MCF 10A (cell line): ENCODE data around the gene IGFBP6. TPM values are rescaled to one million over a fixed set of nuclear protein-coding genes. Genes with fewer than 3 reads are reported as not detected.

ENCODE experiments used
- BruUV-seq: library from RNA; stranded (reverse); fragments of 400-500 nt; replicated peaks from 2 replicates; lab custom pipeline; 2021; lab: Mats Ljungman, UMichigan
- CTCF ChIA-PET: fragments of 300-600 bp; sonication (Branson Sonifier 250); formaldehyde crosslinking; extraction: SDS; loops from one replicate; lab custom pipeline; 2021; ENCODE audit warnings: antibody characterized with exemption, inconsistent platforms; lab: Yijun Ruan, JAX
- POLR2A ChIA-PET: fragments of 300-600, 350-650 bp; sonication (Branson Sonifier 250); formaldehyde crosslinking; extraction: SDS; loops from one replicate; lab custom pipeline; 2020; ENCODE audit warnings: antibody characterized with exemption, inconsistent platforms; lab: Yijun Ruan, JAX
- DNase-seq: peaks from one replicate; pipeline ENCODE4 v3.0.0-alpha.2; 2018; ENCODE audit not compliant: unreplicated experiment
- H3K27ac Mint-ChIP-seq: one replicate; pipeline ENCODE4 v1.8.0; 2022; ENCODE audit warnings: mild to moderate bottlenecking, low read depth, mixed read lengths; ENCODE audit not compliant: unreplicated experiment
- H3K27me3 Mint-ChIP-seq: one replicate; pipeline ENCODE4 v1.8.0; 2022; ENCODE audit warnings: mixed read lengths; ENCODE audit not compliant: insufficient read depth, unreplicated experiment
- H3K36me3 Mint-ChIP-seq: one replicate; pipeline ENCODE4 v1.8.0; 2022; ENCODE audit warnings: mild to moderate bottlenecking, moderate library complexity, mixed read lengths; ENCODE audit not compliant: insufficient read depth, unreplicated experiment
- H3K4me1 Mint-ChIP-seq: one replicate; pipeline ENCODE4 v1.8.0; 2022; ENCODE audit warnings: mixed read lengths; ENCODE audit not compliant: insufficient read depth, unreplicated experiment
- H3K4me3 Mint-ChIP-seq: one replicate; pipeline ENCODE4 v1.8.0; 2022; ENCODE audit warnings: mild to moderate bottlenecking, moderate library complexity, mixed read lengths; ENCODE audit not compliant: unreplicated experiment
- H3K9me3 Mint-ChIP-seq: one replicate; pipeline ENCODE4 v1.8.0; 2022; ENCODE audit warnings: mixed read lengths; ENCODE audit not compliant: unreplicated experiment
- intact Hi-C: fragments of 100-400 bp; cut with micrococcal nuclease; formaldehyde crosslinking; loops from 2 replicates; pipeline ENCODE4 v1.14.1; 2022
- total RNA-seq: library from RNA; stranded (reverse); gene quantifications from 2 replicates; pipeline ENCODE4 v1.2.3, GENCODE V29; 2022
- TF ChIP-seq, protein P1 (sequence below): fragments of 200-600 bp; IDR thresholded peaks from one replicate; pipeline ENCODE4 v1.8.0; 2022; ENCODE audit warnings: antibody characterized with exemption, mild to moderate bottlenecking; ENCODE audit not compliant: unreplicated experiment

IGFBP6 gene
- total RNA-seq, 1 experiment from 2014 or later, result 6.4 TPM

DNA sequence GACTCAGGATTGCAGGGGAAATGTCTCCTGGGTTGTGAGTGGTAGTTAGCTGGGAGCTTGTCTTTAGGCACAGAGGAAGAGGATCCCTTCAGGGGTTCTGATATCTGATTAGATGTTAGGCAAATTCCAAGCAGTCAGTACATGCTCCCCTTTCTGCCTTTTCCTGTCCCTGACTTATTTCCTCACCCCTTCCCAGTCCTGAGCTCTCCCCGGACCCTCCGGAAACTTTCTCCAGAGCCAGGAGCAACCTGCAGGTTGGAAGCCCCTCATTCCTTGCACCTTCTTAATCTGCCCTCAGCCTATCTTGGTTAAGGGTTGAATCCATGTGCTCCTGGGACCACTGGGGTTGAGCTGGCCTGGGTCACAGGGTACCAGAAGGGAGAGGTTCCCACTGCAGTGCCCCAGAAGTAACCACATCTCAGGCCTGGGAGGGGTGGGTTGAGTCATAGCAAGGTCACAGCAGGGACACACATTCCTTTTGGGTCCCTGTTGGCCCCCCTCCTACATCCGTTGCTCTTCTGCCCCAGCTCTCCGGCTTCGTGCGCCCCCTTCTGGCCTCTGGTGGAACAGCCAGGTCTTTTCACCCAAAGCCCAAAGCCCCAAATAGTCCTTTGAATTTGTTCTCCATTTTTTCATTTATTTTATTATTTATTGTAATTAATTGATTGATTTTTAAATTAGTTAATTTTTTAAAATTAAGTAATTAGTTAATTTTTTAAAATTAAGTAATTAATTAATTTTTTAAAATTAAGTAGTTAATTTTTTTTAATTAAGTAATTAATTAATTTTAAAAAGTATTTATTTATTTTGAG is 1.8 kb downstream of the IGFBP6 start:
- POLR2A ChIA-PET, result interaction anchor here (0.7 to 5.7 kb wide), 12 partner anchors 20 to 209 kb away, joined by 3 to 55 read pairs (median 6); partner anchors contain the start of genes EIF4B, SPRYD3 and TNS2

DNA sequence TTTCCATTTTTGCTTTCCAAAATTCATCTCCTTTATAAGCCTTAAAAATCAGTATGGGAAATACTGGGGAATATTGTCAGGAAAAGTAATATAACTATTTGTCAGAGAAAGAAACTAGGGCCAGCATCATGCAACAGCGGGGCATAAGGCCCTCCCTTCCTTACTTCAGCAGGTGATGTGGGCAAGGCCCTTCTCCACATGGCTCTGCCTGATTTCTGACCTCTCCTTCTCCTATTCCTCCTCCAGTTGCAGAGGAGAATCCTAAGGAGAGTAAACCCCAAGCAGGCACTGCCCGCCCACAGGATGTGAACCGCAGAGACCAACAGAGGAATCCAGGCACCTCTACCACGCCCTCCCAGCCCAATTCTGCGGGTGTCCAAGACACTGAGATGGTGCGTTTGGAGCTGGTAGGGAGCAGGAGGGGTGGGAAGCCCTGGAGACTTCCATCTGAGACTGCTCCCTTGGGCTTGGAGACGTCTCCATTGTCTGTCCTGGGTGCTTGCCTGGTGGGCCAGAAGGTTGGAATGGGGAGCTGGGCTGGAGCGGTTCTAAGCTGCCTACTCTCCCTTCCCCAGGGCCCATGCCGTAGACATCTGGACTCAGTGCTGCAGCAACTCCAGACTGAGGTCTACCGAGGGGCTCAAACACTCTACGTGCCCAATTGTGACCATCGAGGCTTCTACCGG is 3.1 kb downstream of the IGFBP6 start:
- intact Hi-C loops, result no loop called here

More for the DNA sequence above, 1.8 kb downstream of the IGFBP6 start:
- BruUV-seq, result no TSS peak
- Mint-ChIP-seq H3K36me3 (no peaks in the 10 kb centered on the region), H3K9me3 (no peaks in the 10 kb centered on the region), H3K4me3 (peak overlapping the region; percentile 73), H3K4me1 (peaks cover 26% of the 10 kb centered on the region), H3K27ac (peak overlapping the region; percentile 76), H3K27me3 (no peaks in the 10 kb centered on the region)
- intact Hi-C loops, result loop anchor here (1.0 to 2.0 kb wide), 3 partner anchors 20 to 60 kb away; partner anchors contain the start of gene SPRYD3
- TF ChIP-seq, protein P1, sequence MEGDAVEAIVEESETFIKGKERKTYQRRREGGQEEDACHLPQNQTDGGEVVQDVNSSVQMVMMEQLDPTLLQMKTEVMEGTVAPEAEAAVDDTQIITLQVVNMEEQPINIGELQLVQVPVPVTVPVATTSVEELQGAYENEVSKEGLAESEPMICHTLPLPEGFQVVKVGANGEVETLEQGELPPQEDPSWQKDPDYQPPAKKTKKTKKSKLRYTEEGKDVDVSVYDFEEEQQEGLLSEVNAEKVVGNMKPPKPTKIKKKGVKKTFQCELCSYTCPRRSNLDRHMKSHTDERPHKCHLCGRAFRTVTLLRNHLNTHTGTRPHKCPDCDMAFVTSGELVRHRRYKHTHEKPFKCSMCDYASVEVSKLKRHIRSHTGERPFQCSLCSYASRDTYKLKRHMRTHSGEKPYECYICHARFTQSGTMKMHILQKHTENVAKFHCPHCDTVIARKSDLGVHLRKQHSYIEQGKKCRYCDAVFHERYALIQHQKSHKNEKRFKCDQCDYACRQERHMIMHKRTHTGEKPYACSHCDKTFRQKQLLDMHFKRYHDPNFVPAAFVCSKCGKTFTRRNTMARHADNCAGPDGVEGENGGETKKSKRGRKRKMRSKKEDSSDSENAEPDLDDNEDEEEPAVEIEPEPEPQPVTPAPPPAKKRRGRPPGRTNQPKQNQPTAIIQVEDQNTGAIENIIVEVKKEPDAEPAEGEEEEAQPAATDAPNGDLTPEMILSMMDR, result peak; percentile 92
- CTCF ChIA-PET, result interaction anchor here (0.6 to 14.2 kb wide), 23 partner anchors 9 to 229 kb away, joined by 3 to 267 read pairs (median 4); partner anchors contain the start of gene SPRYD3
- peak; percentile 92 for DNase-seq

DNA sequence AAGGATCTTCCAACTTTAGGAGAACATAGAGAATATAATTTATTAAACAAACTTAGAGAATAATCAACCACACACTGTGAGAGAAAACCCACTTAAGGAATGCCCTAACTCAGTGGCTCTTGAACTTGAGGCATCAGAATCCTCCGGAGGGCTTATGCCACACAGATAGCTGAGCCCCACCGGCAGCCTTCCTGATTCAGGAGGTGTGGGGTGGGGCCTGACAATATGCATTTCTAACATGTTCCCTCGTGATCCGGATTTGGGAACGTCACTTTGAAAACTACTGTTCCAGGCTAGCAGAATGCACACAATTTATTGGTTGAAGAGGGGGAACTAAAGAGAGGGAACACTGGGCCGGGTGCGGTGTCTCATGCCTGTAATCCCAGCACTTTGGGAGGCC is 3.8 kb downstream of the IGFBP6 start:
- DNase-seq, result no peak
- intact Hi-C loops, result no loop called here
- H3K36me3 Mint-ChIP-seq, result no peaks in the 10 kb centered on the region
- no peaks in the 10 kb centered on the region for H3K9me3 Mint-ChIP-seq
- no peak overlapping the region for H3K27ac Mint-ChIP-seq
- H3K4me1 Mint-ChIP-seq, result peaks cover 26% of the 10 kb centered on the region
- H3K4me3 Mint-ChIP-seq, result no peak overlapping the region
- CTCF ChIA-PET, result interaction anchor here (0.6 to 14.2 kb wide), 5 partner anchors 11 to 1074 kb away, joined by 3 to 267 read pairs (median 3); no protein-coding TSS in a partner anchor
- no peaks in the 10 kb centered on the region for H3K27me3 Mint-ChIP-seq
- POLR2A ChIA-PET, result interaction anchor here (5.7 kb wide), 1 partner anchor 35 kb away, joined by 39 read pairs; no protein-coding TSS in a partner anchor
- TF ChIP-seq, protein P1, result no peak
- no TSS peak for BruUV-seq

More for the DNA sequence above, 3.1 kb downstream of the IGFBP6 start:
- H3K4me1 Mint-ChIP-seq, result peaks cover 26% of the 10 kb centered on the region
- TF ChIP-seq, protein P1, result no peak
- H3K27ac Mint-ChIP-seq, result no peak overlapping the region
- no peaks in the 10 kb centered on the region for H3K36me3 Mint-ChIP-seq
- POLR2A ChIA-PET, result interaction anchor here (1.1 to 5.7 kb wide), 3 partner anchors 21 to 37 kb away, joined by 4 to 55 read pairs (median 39); partner anchors contain the start of gene SPRYD3
- no peak for DNase-seq
- H3K9me3 Mint-ChIP-seq, result no peaks in the 10 kb centered on the region
- no peaks in the 10 kb centered on the region for H3K27me3 Mint-ChIP-seq
- no TSS peak for BruUV-seq
- H3K4me3 Mint-ChIP-seq, result no peak overlapping the region
- CTCF ChIA-PET, result interaction anchor here (0.6 to 14.2 kb wide), 10 partner anchors 10 to 1073 kb away, joined by 3 to 267 read pairs (median 4); partner anchors contain the start of gene SPRYD3
